GM12878 (cell line): ENCODE data around the gene FBXO3. TPM values are rescaled to one million over a fixed set of nuclear protein-coding genes. Genes with fewer than 3 reads are reported as not detected.

Source experiments
- ATAC-seq: fragments of 200-7000 bp; cut with Tn5 transposase; 3 replicates; pipeline ENCODE4 v1.9.1; 2020; ENCODE audit warnings: mild to moderate bottlenecking, moderate library complexity
- BruUV-seq: library from RNA; stranded (reverse); fragments of 400-500 nt; replicated peaks from 2 replicates; lab custom pipeline; 2021; lab: Mats Ljungman, UMichigan
- CTCF ChIA-PET: fragments of 300-600 bp; sonication (Branson Sonifier 250); formaldehyde crosslinking; extraction: SDS; loops from one replicate; lab custom pipeline; 2021; ENCODE audit warnings: inconsistent platforms; lab: Yijun Ruan, JAX
- POLR2A ChIA-PET: fragments of 350-600 bp; formaldehyde crosslinking; extraction: SDS; loops from one replicate; lab custom pipeline; 2021; ENCODE audit warnings: inconsistent platforms; lab: Charles Lee
- RAD21 ChIA-PET: fragments of 300-600 bp; sonication (Branson Sonifier 250); formaldehyde crosslinking; loops from one replicate; lab custom pipeline; 2023; ENCODE audit warnings: antibody characterized with exemption; ENCODE audit not compliant: unreplicated experiment; lab: Charles Lee
- SMC1A ChIA-PET: fragments of 300-600 bp; sonication (Branson Sonifier 250); formaldehyde crosslinking; loops from one replicate; lab custom pipeline; 2023; ENCODE audit not compliant: unreplicated experiment, uncharacterized antibody; lab: Charles Lee
- DNase-seq: peaks from one replicate; pipeline ENCODE4 v3.0.0-alpha.2; 2011; ENCODE audit warnings: low read depth, low spot score
- FAIRE-seq: peaks from 3 replicates; lab custom pipeline; 2011; peaks lifted over from hg19 to GRCh38; lab: Jason Lieb, UNC
- H2AFZ ChIP-seq: 2 replicates; pipeline ENCODE4 v1.6.0; 2011; ENCODE audit warnings: low read depth, low read length, control low read depth; ENCODE audit not compliant: control insufficient read depth
- H3K27ac ChIP-seq: 2 replicates; pipeline ENCODE4 v1.5.1; 2011; ENCODE audit warnings: control low read depth; ENCODE audit not compliant: control insufficient read depth, insufficient read depth
- H3K27me3 ChIP-seq, 2 experiments: replicated peaks in 1 of 2; 2 replicates each; pipeline versions ENCODE4 v1.6.0 to v1.6.1; 2011; ENCODE audit warnings: low read length in 1 of 2; ENCODE audit not compliant: control insufficient read depth in 2 of 2, insufficient read depth in 2 of 2
- H3K36me3 ChIP-seq, 2 experiments: 2 replicates each; pipeline ENCODE4 v1.5.1; 2011; ENCODE audit warnings: low read length in 1 of 2; ENCODE audit not compliant: control insufficient read depth in 2 of 2, insufficient read depth in 2 of 2
- H3K4me1 ChIP-seq: 2 replicates; pipeline ENCODE4 v1.6.1; 2011; ENCODE audit warnings: mild to moderate bottlenecking, low read length, moderate library complexity, mixed read lengths; ENCODE audit not compliant: control insufficient read depth, insufficient read depth
- H3K4me2 ChIP-seq: 2 replicates; pipeline ENCODE4 v1.6.0; 2011; ENCODE audit warnings: control low read depth; ENCODE audit not compliant: control insufficient read depth, insufficient read depth
- H3K4me3 ChIP-seq: fragments of 200-600 bp; sonication (generic); 2 replicates; pipeline ENCODE4 v1.5.1; 2016
- H3K79me2 ChIP-seq: 2 replicates; pipeline ENCODE4 v1.6.0; 2011; ENCODE audit warnings: low read length; ENCODE audit not compliant: control insufficient read depth, insufficient read depth
- H3K9ac ChIP-seq: 2 replicates; pipeline ENCODE4 v1.8.0; 2011; ENCODE audit warnings: low read length, control low read depth, mixed read lengths; ENCODE audit not compliant: control insufficient read depth, insufficient read depth
- H3K9me3 ChIP-seq: replicated peaks from 3 replicates; pipeline ENCODE4 v1.5.1; 2011; ENCODE audit warnings: mild to moderate bottlenecking, low read length; ENCODE audit not compliant: control insufficient read depth, insufficient read depth
- H4K20me1 ChIP-seq: 2 replicates; pipeline ENCODE4 v1.6.0; 2011; ENCODE audit not compliant: control insufficient read depth, insufficient read depth
- CTCF ChIP-seq, 3 experiments: IDR thresholded peaks in 2 of 3; conservative IDR thresholded peaks in 1 of 3; 2 replicates each; pipeline ENCODE4 v1.5.1; 2011; ENCODE audit warnings: low read depth in 3 of 3, low read length in 3 of 3, mild to moderate bottlenecking in 3 of 3, control low read depth in 2 of 3, moderate library complexity in 2 of 3, inconsistent platforms in 1 of 3, mixed read lengths in 1 of 3; ENCODE audit not compliant: control insufficient read depth in 2 of 3, insufficient read depth in 1 of 3; ENCODE audit errors: extremely low read depth in 1 of 3
- HDGF ChIP-seq: fragments of 450-650 bp; IDR thresholded peaks from 2 replicates; pipeline ENCODE4 v1.6.1; 2016; ENCODE audit warnings: antibody characterized with exemption
- IRF3 ChIP-seq: fragments of 450-650 bp; IDR thresholded peaks from 2 replicates; pipeline ENCODE4 v1.6.1; 2014; ENCODE audit warnings: mild to moderate bottlenecking
- KAT2A ChIP-seq: conservative IDR thresholded peaks from 2 replicates; pipeline ENCODE4 v1.6.1; 2011; ENCODE audit warnings: low read depth, low read length; ENCODE audit not compliant: control insufficient read depth
- LARP7 ChIP-seq: fragments of 450-650 bp; IDR thresholded peaks from 2 replicates; pipeline ENCODE4 v1.6.1; 2017; ENCODE audit warnings: mild to moderate bottlenecking
- MEF2A ChIP-seq: IDR thresholded peaks from 2 replicates; pipeline ENCODE4 v1.6.1; 2011; ENCODE audit warnings: low read depth, mild to moderate bottlenecking, low read length, moderate library complexity; ENCODE audit not compliant: insufficient read depth
- MLLT1 ChIP-seq: fragments of 450-650 bp; IDR thresholded peaks from 2 replicates; pipeline ENCODE4 v1.6.1; 2016; ENCODE audit warnings: mild to moderate bottlenecking
- NKRF ChIP-seq: fragments of 450-650 bp; conservative IDR thresholded peaks from 2 replicates; pipeline ENCODE4 v1.6.1; 2017; ENCODE audit warnings: mild to moderate bottlenecking, moderate library complexity
- RAD21 ChIP-seq: IDR thresholded peaks from 2 replicates; pipeline ENCODE4 v1.6.1; 2011; ENCODE audit warnings: mild to moderate bottlenecking, low read depth, low read length, moderate library complexity; ENCODE audit not compliant: insufficient read depth
- RELA ChIP-seq: fragments of 450-650 bp; IDR thresholded peaks from 2 replicates; pipeline ENCODE4 v1.8.0; 2014; ENCODE audit warnings: borderline replicate concordance; ENCODE audit not compliant: partially characterized antibody
- SMC3 ChIP-seq: IDR thresholded peaks from 2 replicates; pipeline ENCODE4 v1.6.1; 2011; ENCODE audit warnings: low read length, improper control_type of control experiment, borderline replicate concordance
- SUZ12 ChIP-seq: fragments of 200-600 bp; sonication (generic); IDR thresholded peaks from one replicate; pipeline ENCODE4 v1.6.1; 2018; ENCODE audit warnings: antibody characterized with exemption, mild to moderate bottlenecking; ENCODE audit not compliant: unreplicated experiment
- TBL1XR1 ChIP-seq: IDR thresholded peaks from 2 replicates; pipeline ENCODE4 v1.6.1; 2012; ENCODE audit warnings: low read depth, low read length, improper control_type of control experiment
- TCF3 ChIP-seq: IDR thresholded peaks from 2 replicates; pipeline ENCODE4 v1.6.1; 2012; ENCODE audit warnings: low read depth, mild to moderate bottlenecking, low read length, borderline replicate concordance; ENCODE audit not compliant: insufficient read depth
- USF2 ChIP-seq: IDR thresholded peaks from 2 replicates; pipeline ENCODE4 v1.6.1; 2011; ENCODE audit warnings: low read depth, low read length, improper control_type of control experiment, borderline replicate concordance
- ZNF217 ChIP-seq: fragments of 450-650 bp; IDR thresholded peaks from 2 replicates; pipeline ENCODE4 v1.6.1; 2017; ENCODE audit warnings: antibody characterized with exemption, mild to moderate bottlenecking
- WGBS: methylation state at CpG from one replicate; pipeline ENCODE4 v1.1.6; 2016; ENCODE audit warnings: low lambda C conversion rate; ENCODE audit not compliant: insufficient replicate concordance, insufficient coverage; ENCODE audit errors: missing lambda C conversion rate; 5-methylcytosine and 5-hydroxymethylcytosine counted together
- in situ Hi-C: fragments of 300-500 bp; cut with MboI; formaldehyde crosslinking; loops from 9 replicates; pipeline ENCODE4 v1.14.3; 2018; ENCODE audit warnings: mixed read lengths
- intact Hi-C: fragments of 100-400 bp; cut with micrococcal nuclease; formaldehyde crosslinking; loops from one replicate; pipeline ENCODE4 v1.14.2; 2022; ENCODE audit not compliant: unreplicated experiment
- polyA plus RNA-seq, 11 experiments: library from polyadenylated mRNA; depleted of rRNA in 4 of 11; unstranded in 6 of 11; stranded (reverse) in 5 of 11; fragments of >200 nt; fragmentation: Nextera tagmentation in 4 of 11; fragmentation: Illumina TruSeq in 1 of 11; extraction: Ambion mirVana in 4 of 11; extraction: Trizol in 1 of 11; gene quantifications; 1 replicate in 1 of 11; 2 replicates in 10 of 11; pipeline versions ENCODE4 v1.2.1 to v1.2.3, GENCODE V29; 2011 to 2016; ENCODE audit warnings: inconsistent platforms in 2 of 11, missing spikeins in 2 of 11, low read depth in 1 of 11
- total RNA-seq, 4 experiments: library from RNA; depleted of rRNA in 3 of 4; stranded (reverse); fragments of >200 nt in 3 of 4; fragmentation: Illumina TruSeq in 1 of 4; extraction: Trizol in 1 of 4; gene quantifications; 2 replicates each; pipeline versions ENCODE4 v1.2.1 to v1.2.3, GENCODE V29; 2013 to 2021

FBXO3 gene
- total and polyA plus RNA-seq, 10 of the 15 experiments (the other 5 are each of a cell fraction or from before 2014, with no cell fraction given): 8.9 to 33.4 (median 13.8) TPM

GRCh38 chr11:33808228-33808828 is 34.0 kb upstream of the FBXO3 start:
- ChIA-PET POLR2A (no interaction called here), SMC1A (interaction anchor here (0.8 to 5.2 kb wide), 9 partner anchors 19 to 544 kb away, joined by 3 to 25 read pairs (median 5); no protein-coding TSS in a partner anchor), RAD21 (interaction anchor here (1.0 to 5.8 kb wide), 4 partner anchors 22 to 162 kb away, joined by 3 to 54 read pairs (median 4); no protein-coding TSS in a partner anchor), CTCF (interaction anchor here (0.5 to 8.2 kb wide), 27 partner anchors 12 to 833 kb away, joined by 3 to 153 read pairs (median 4); no protein-coding TSS in a partner anchor)
- Histone ChIP-seq H4K20me1 (no peaks in the 10 kb centered on the region), H3K4me2 (no peak overlapping the region), H3K27ac (no peak overlapping the region), H3K36me3 (no peaks in the 10 kb centered on the region), H3K9me3 (no peaks in the 10 kb centered on the region), H3K4me3 (no peak overlapping the region), H3K79me2 (no peaks in the 10 kb centered on the region), H3K27me3 (peaks cover 0 to 2% of the 10 kb centered on the region in 2 experiments; a peak in 2 of 4 replicates), H3K9ac (no peak overlapping the region), H3K4me1 (no peaks in the 10 kb centered on the region), H2AFZ (no peak overlapping the region)
- peak; percentile 37 for DNase-seq
- WGBS: 34% methylated on average over 12 of the region's 12 CpGs
- intact Hi-C loops: loop anchor here (1.0 kb wide), 1 partner anchor 21 kb away; no protein-coding TSS in a partner anchor
- BruUV-seq: no TSS peak
- in situ Hi-C loops: no loop called here
- FAIRE-seq: peak; percentile 89
- ATAC-seq: peak; percentile 99
- no peak for TF ChIP-seq HDGF
- no peak for TF ChIP-seq RELA
- TF ChIP-seq MLLT1: no peak
- TF ChIP-seq TBL1XR1: no peak
- TF ChIP-seq TCF3: no peak
- TF ChIP-seq MEF2A: no peak
- TF ChIP-seq SUZ12: no peak
- TF ChIP-seq KAT2A: no peak
- TF ChIP-seq CTCF (IDR thresholded peaks at IDR 0.05 in 2 of 3, conservative IDR thresholded peaks at IDR 0.05 in 1 of 3; ENCODE audit: control insufficient read depth in 2 of 3, extremely low read depth in 1 of 3, insufficient read depth in 1 of 3, low read depth in 3 of 3, low read length in 3 of 3): peak; percentile 82 to 92 (median 83)
- no peak for TF ChIP-seq ZNF217
- TF ChIP-seq NKRF: no peak
- TF ChIP-seq LARP7: no peak
- no peak for TF ChIP-seq IRF3
- TF ChIP-seq SMC3: peak; percentile 65; the same call in 1 of the 2 replicates
- TF ChIP-seq USF2: no peak
- TF ChIP-seq RAD21: peak; percentile 78
